ENCODE data around the gene GP9.
A peak's percentile ranks its signal among the peaks of the same experiment; 100 is the strongest.

GP9 gene

DNA sequence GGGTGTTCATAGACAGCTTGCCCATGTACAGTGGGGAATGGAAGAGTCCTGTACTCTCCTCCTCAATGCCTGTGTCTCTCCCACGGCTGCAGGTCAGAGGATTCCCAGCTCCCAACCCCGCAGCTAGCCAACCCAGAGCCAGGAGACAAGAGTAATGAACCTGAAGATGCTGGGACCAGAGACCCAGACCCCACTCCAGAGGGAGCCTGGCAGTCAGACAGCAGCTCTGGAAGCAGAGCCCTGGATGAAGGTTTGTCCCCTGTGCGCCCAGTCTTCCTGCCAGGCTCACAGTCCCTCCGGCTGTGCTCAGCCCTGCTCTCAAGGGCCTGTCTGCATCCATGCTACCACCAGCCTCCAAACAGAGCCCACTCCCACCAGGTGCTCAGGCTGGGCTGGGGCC, 30.0 kb upstream of the GP9 start:
- DNase-seq: no peak

DNA sequence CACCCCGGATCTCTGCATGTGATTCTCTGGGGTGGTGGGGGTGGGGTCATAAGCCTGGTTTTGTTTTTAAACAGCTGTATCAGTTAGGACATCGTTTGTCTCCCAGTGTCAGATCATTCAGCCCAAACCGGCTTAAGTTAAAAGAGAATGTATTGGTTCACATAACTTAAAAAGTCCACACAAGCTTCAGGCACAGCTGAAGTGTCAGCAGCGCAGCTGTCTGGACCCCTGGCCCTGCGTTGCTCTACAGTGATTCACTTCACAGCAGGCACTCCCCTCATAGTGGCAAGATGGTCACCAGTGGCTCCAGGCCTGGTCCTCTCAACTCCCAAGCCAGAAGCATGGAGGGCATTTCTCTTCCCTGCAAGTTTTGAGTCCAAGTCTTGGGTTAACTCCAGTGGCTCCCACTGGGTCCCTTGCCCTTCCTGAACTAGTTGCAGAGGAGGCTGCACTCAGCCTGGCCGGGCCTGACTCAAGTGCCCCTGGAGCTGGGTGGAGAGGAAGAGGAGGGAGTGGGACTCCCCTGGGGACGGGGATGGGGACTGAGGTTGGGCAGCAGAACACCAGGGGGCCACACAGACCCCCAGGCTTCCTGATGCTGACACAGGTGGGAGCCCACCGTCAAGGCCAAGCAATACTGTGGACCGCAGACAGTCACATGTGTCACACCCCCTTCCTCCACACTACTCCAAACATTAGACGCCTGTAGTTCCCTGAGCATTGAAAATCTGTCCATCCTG, 28.9 kb upstream of the GP9 start:
- no peak for DNase-seq

DNA sequence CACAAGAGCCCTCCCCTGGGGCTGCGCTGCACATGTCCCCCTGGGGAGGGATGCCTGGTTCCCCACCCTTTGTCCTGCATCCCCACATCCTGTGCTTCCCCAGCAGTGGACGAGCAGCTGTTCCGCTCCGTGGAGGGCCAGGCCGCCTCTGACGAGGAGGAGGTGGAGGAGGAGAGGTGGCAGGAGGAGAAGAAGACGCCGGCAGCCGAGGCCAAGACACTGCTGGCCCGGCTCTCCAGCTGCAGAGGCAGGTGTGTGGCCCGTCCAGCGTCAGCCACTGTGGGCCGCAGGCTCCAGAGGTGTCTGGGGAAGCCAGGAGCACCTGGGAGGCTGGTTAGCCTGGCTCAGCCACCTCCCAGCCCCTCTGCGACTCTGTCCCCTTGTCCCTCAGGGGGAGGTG, 27.9 kb upstream of the GP9 start:
- no peak for DNase-seq

DNA sequence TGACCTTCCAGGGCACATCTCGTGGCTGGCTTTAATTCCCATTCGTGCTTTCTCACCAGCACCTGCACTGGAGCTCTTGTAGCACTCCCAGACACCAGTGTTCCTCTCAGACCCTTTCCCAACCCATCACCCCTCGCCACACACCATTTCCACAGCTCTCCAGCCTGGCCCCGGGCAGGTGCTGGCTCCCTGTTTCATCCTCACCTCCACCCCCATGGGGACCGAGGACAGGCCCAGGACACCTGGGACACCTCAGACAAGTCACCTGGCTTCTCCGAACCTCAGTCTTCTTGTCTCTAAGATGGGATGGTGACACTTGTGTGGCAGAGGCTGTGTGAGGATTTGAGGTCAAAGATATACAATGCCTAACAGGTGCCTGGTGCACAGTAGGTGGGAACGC, 27.4 kb upstream of the GP9 start:
- DNase-seq: no peak

DNA sequence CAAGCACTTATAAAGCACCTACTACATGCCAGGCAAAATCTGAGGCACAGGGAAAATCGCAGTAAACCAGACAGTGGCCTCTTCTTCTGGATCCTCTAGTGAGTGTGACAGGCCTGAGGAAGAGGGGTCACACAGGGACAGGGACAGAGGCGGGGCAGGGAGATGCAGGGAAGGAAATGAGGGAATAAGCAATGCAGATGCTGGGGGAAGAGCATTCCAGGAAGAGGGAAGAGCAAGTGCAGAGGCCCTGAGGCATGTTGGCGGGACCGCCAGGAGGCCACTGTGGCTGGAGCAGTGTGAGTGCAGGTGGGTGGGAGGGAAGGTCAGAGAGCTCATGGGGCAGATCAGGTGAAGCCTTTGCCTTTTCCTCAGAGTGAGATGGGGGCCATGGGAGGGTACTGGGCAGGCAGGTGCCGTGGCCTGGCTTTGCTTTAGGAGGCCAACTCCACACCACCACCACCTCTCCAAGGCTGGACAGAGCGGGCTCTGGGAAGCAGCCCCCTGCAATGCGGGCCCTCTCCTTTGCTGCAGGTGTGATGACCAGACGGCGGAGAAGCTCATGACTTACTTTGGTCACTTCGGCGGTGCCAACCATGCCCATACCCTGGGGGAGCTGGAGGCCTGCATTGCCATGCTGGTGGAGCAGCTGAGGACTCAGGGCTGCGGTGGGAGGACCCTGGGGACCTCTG, 26.8 kb upstream of the GP9 start:
- DNase-seq: no peak

DNA sequence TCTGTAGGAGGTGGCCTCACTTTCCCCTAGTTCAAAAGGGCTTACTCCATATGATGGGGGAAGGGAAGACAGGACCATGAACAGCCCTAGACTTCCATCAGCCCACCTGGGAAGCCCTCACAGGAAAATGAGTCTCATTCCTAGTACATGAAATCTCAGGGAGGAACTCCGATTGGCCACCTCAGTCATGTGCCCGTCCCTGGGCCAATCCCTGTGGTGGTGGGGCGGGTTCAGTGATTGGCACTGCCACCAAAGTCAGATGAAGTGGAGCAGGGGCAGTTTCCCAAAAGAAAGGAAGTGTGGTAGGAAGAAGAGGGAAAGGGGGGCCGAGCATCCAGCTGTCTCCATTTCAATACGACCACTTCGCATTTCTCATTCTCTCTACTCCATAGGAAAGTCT, 25.9 kb upstream of the GP9 start:
- no peak for DNase-seq

DNA sequence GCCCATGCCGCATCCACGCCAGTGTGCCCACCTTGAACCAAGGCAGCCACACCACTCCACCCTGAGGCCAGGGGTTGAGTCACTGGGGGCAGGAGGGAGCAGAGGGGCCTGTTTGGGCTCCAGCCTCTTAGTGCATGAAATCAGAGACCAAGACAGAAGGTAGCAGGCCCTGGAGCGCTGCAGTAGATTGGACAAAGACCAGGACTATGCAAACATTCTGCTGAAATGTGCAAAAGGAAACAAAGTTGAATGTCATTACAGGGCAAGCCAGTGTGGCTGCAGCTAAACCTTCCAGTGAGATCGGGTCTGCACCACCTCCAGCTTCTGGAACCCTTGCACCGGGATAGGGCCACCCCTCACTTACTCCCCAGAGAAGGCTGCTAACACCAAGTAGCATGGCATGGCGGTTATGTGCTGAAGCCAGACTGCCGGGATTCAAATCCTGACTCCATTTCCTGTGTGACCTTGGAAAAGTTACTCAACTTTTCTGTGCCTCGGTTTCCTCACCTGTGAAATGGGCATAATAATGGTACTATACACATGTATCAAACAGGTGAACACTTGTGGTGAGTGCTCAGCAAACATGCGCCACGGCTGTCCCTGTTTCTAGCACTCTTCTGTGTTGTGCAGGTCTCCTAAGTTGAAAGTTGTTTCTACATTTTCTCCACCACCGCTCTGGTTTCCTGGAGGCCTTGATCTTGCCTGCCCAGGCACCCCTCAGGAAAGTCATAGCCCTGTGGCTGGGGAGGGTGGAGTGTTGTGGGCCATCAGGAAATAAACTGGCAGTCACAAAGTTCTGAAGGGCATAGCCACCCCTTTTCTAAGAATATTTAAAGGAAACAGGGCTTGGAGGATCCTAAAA, 25.0 kb upstream of the GP9 start:
- DNase-seq: no peak

DNA sequence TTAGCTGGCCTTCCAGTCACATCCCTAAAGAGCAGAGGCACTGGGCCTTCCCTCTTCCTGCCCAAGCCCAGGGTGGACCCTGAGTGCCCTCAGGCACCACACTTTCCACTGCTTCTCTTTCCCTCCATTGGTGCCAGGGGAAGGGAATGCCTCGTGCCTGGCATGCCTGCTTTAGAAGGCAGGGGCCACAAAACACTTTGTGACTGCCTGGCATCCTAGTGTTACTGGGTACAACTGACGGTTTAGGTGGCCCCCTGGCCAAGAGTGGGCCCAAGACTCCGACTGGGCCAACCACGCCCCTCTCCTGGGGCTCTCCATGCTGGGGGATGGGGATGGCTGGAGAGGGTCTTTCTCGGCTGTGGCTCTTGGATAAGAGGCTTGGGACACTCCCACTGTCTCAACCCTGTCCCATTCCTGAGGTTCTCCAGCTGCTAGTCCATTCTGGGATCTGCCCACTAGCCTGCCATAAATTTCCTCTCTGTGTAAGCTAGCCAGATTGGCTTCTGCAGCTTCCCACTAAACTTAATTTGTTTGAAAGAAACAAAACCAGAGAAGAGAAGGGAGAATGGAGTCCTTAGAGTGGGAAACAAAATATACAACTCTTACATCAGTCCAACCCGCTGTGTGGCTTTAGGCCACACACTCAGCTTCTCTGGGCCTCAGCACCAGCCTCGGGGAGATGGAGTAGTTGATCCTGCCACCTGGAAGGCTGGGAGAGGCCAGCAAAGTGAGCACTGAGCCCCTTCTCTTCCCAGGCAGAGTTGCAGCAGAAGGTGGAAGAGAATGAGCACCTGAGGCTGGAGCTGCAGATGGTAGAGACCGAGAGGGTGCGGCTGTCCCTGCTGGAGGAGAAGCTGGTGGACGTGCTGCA, 24.1 kb upstream of the GP9 start:
- no peak for DNase-seq

DNA sequence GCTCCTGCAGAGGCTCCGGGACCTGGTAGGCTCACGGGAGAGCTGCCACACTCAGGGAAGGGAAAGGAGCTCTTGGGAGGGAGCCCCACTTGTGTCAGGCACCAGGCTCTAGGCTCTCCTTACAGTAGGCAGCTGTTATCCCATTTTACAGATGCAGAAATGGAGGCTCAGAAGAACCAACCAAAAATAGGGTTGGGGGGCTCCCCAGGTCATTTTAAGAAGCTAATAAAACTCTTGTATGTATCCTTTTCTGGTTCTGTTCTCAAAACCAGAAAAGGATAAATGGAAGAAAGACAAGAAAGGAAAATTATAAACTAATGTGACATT, 23.5 kb upstream of the GP9 start:
- DNase-seq: no peak

DNA sequence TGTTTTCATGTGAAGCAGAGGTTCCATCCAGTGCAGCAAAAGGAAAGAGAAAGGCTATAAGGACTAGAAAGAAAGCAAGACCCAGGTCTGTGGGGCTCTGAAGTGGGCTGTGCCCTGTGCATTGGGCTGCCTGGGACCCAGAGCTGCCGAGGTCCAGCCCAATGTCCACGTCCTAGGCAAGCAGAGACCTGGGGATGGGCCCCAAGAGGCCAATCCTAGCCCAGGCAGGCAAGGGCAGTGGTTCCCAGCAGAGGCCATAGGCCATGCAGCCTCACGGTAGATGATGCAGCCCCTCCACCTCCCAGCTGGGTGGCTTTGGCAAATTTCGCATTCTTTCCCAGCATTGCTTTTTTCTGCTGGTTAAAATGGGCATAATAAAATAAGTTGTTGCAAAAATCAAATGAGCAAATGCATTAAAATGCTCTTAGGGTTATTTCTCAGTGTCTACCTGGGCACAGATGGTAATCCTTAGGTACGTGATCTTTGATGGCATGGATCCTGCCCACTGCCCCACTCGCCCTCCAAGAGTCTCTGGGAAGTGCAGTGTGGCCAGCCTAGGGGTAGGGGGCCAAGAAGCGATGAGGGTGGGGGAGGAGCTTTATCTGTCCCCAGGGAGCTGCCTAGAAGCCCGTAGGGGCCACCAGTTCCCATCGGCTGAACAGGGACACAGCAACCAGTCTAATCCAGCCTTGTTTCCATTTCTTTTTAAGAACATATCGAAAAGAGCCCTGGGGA, 22.3 kb upstream of the GP9 start:
- no peak for DNase-seq

DNA sequence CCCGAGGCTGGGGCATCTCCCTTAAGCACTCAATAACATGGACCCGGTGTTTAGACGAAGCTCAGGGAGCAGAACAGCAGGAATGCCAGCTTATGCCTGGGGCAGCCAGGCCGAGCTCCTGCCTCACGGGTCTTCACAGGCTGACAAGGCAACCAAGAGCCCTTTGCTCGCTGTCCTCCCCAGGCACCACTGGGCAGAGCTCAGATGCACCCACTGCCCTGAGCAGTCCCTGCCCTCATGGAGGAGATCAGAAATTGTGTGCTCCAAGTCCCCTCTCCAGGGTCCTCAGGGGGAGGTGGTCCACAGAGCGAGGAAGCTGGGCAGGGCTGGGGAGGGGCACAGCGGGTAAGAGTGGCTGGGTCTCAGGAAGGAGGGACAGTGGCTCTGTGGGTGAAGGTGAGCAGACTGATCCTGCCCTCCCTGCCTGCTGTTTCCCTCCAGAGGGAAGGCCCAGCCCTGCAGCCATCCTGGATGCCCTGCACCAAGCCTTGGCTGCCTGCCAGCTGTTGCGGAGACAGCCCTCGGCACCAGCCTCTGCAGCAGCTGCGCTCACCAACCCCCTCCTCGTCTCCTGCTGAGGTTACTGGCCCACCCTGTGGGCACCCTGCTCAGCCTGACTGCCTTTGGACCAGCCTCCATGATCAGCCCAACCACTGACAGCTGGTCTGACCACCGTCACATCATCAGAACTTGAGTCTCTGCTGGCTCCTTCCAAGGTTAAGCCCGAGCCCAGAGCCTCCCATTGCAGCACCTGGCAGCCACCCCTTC, 21.1 kb upstream of the GP9 start:
- no peak for DNase-seq

DNA sequence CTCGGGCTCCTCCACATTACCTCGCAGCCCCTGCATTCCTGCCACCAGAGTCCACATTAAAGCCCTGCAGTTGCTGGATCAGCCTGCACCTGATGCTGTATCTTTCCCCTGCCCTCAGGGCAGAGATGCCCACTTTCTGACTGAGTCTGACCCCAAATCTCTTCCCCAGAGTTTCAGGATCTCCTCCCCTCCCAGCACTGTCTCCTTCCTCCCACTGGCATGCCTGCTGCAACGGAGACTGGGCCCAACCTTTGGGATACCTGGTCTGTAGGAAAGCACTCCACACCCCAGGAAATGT, 20.6 kb upstream of the GP9 start:
- no peak for DNase-seq

DNA sequence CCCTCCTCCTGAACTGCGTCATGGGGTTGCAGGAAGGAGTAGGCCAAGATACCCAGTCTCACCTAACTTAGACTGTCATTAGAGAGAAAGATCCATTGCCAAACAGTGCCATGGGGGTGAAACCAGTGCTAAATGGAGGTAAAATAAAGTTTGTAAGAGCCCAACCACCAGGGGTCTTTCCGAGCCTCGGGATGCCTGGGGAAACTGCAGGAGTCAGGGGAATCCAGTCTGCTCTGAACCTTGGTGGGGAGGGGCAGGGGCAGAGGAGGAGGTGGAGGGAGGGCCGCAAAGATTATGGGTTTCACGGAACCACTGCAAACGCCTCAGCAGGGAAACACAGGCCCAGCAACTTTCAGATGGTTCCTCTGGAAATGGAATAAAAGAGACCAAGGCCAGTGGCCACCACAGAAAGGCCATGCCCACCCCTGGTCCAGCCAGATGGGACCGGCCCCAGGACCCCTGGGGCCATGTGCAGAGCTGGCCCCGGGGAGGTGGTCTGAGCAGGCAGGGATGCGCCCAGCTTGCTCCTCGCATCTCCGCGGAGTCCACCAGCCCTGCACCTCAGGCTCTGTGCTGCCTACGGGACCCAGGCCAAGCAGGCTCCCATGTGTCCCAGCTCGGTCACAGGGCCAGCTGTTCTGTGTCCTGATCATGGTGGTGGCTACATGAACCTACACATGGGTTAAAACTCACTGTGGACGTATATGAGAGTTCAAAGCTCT, 19.8 kb upstream of the GP9 start:
- DNase-seq: no peak

DNA sequence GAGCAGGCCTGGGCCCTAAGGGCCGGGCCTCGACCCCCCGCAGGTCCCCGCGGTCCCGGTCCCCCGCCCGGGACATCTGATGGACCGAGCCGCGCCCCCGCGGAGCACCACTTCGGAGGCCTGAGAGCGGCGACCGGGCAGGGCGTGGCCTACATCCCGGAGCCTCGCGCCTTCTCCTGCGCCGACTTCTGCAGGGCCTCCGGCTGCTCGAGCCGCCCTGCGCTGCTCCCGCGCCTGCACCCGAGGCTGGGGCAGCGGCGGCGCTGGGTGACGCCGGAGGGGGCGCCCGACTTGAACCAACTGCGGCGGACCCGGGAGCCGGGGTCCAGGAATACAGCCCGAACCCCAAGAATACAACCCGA, 14.9 kb upstream of the GP9 start:
- DNase-seq: peak in 1 of 2 donors; percentile 28

DNA sequence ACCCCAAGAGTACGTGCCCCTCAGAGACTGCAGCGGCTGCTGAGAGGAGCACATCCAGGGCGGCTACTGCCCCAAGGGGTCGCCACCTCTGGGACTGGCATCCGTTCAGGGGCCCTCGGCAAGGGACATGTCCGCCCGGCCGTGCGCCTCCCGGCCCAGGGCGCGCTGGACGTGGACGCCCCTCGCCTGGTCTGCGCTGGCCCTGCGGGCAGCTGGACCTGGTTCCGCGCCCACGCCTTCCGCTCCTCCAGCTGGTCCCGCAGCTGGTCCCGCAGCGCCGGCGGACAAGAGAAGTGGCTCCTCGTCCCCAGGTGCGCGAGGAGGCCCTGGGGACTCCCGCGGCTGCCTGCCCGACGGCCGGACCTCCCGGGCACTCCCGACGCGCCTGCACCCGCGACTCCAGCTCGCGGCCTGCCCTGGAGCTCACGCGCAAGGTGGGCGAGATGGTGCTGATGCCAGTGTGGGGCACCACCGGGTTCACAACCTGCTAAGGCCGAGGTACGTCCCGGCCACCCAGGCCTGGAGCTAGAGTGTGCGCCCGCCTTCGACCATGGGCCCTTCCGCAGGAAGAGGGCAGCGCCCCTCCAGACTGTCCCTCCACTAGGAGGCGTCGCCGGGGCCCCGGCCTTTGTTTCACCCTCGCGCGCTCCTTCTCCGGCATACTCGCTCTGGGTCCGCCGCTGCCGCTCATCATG, 14.4 kb upstream of the GP9 start:
- DNase-seq: peak in 1 of 2 donors; percentile 32

DNA sequence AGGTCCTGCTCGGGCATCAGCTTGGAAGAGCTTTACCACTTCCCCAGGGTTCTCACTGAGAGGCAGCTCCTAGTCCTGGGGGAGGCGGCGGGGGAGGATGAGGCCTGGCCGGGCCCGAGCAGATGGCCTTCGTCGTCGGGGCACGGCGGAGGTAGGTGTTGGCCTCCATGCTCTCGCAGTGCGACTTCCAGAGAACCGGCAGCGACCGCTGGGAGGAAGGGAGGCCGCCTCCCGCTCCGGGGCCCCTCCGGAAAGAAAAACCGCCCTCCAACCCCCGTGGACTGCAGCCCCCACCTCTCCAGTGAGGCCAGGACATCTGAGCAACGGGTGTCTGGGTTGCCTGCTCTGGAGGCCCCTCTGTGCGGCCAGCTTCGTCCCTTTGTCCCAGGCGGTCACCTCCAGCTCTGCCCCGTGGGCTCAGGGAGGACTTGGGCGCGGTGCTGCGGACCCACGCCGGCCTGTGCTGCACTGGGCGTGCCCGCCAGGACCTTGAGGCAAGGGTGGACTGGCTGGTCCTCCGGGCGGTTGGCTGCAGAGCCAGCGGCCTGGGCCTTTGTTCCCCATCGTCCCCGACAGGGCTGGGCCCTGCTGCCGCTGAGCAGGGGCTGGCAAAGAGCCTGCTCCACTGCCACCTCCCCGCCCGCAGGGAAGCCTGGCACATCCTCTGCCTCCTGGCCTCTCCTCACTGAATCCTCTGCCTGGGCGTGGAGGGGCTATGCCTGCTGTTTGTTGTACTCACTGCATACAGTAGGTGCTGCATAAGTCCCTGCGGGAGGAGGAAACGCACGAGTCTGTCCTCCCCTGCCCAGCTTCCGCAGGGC, 13.6 kb upstream of the GP9 start:
- no peak for DNase-seq

DNA sequence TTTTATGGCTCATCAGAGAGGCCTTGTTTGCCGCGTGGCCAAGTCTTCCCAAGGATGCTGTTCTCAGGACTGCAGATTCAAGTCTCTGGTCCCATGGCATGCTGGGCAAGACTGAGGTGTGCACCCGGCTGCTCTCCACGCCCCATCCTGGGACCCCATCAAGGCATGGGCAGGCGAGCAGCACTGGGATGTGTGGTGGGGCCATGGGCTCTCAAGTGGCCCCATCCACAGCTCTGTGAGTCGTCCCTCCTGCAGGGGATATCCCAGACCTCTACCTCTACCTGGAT, 13.1 kb upstream of the GP9 start:
- DNase-seq: no peak

DNA sequence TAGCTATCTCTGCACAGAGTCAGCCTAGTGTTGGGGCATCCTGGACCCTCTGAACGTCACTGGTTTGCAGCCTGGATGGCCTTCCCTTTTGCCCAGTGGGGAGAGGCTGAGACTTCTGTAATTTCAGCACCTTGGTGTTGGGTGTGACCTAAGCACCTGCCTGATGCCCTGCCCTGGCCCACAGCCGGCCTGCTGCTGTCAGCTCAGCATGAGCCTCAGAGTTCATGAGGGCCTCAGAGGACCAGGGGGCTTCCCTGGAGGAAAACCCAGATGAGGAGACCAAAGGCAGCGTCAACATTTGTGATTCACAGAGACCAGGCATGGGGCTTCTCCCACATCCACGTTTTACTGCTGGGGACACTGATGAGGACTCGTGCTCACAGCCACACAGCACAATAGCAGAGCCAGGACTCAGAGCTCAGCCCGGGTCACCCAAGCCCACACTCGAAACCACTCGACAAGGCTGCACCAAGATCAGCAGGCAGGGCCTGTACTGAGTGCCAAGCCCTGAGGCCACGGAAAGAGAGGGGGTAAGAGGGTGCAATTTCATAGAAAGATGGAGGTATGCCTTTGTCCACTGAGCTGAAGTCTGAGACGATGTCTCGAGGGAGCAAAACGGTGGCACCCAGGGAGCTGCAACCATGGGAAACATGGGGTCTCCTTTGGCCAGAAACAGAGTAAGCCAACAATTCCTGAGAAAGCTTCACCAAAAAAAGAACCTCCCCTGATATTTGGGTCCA, 9.9 kb upstream of the GP9 start:
- DNase-seq: no peak

DNA sequence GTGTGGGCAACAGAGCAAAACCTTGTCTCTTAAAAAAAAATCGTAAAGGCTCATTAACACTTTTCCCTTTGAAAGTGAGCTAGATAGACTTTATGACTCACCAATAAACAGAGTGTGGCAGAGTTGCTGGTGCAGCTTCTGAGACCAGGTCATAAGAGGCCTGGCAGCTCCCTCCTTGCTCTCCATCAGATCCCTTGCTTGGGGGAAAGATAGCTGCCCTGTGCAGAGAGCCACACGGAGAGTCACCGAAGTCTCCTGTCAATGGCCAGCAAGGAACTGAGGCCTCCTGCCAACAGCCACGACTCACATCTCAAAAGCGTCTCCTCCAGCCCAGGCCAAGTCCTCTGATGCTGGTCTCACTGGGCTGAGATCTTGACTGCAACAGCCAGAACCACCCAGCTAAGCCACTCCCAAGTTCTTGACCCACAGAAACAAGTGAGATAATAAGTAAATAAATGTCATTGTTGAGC, 8.7 kb upstream of the GP9 start:
- DNase-seq: no peak
